Vagina (tissue), 2 donors: Measurements from ENCODE around the gene SMURF2.

Experiments used
- POLR2A ChIP-seq, 2 donors: fragments of 450-650 bp; IDR thresholded peaks; one replicate each; pipeline ENCODE4 v1.6.1; 2017; ENCODE audit warnings: antibody characterized with exemption in 2 of 2, mild to moderate bottlenecking in 2 of 2, moderate library complexity in 2 of 2
- POLR2AphosphoS5 ChIP-seq, 2 donors: sonication (generic); formaldehyde crosslinking; IDR thresholded peaks; one replicate each; pipeline ENCODE4 v1.9.0; 2017; ENCODE audit warnings: antibody characterized with exemption in 2 of 2, mild to moderate bottlenecking in 2 of 2, low read depth in 1 of 2; ENCODE audit not compliant: insufficient read depth in 1 of 2
- TF ChIP-seq, protein P1 (sequence below), 3 experiments: fragments of 450-650 bp in 2 of 3; fragments of 200-600 bp in 1 of 3; sonication (generic) in 1 of 3; IDR thresholded peaks; one replicate each; pipeline ENCODE4 v1.5.1; 2017 to 2019; ENCODE audit warnings: antibody characterized with exemption in 3 of 3, mild to moderate bottlenecking in 2 of 3, moderate library complexity in 2 of 3

DNA sequence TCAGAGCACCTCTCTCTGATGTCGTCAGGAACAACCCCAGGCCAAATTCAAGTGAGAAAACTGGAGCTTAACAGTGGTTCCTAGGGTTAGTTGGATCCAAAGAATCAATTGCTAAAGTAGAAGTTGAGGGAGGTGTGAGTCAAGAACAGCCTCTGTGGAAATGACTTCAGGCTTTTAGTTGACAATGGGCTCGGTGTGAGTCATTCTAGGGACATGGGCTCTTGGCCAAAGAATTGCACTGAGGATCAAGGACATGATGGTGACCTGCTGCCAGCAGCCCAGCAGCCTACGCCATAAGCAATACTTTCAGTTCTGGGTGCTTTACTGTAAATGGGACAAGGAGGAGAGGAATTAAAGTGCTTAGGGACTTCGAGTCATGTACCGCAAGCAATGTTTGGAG is 32.1 kb upstream of the SMURF2 start:
- TF ChIP-seq, protein P1, sequence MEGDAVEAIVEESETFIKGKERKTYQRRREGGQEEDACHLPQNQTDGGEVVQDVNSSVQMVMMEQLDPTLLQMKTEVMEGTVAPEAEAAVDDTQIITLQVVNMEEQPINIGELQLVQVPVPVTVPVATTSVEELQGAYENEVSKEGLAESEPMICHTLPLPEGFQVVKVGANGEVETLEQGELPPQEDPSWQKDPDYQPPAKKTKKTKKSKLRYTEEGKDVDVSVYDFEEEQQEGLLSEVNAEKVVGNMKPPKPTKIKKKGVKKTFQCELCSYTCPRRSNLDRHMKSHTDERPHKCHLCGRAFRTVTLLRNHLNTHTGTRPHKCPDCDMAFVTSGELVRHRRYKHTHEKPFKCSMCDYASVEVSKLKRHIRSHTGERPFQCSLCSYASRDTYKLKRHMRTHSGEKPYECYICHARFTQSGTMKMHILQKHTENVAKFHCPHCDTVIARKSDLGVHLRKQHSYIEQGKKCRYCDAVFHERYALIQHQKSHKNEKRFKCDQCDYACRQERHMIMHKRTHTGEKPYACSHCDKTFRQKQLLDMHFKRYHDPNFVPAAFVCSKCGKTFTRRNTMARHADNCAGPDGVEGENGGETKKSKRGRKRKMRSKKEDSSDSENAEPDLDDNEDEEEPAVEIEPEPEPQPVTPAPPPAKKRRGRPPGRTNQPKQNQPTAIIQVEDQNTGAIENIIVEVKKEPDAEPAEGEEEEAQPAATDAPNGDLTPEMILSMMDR (IDR thresholded peaks at IDR 0.05): no peak
- no peak for TF ChIP-seq POLR2A (IDR thresholded peaks at IDR 0.05)
- peak in 1 of 2 donors; percentile 22 for TF ChIP-seq POLR2AphosphoS5 (IDR thresholded peaks at IDR 0.05; ENCODE audit: insufficient read depth in 1 of 2, low read depth in 1 of 2)
